Coronary artery (tissue), 2 donors: Measurements from ENCODE around the gene MRM1.

ENCODE experiments used
- DNase-seq: peaks from one replicate; pipeline ENCODE4 v3.0.0-alpha.2; 2017; ENCODE audit warnings: low spot score
- H3K27ac ChIP-seq, 2 donors: fragments of 200-600 bp; sonication (generic); one replicate each; pipeline ENCODE4 v1.5.1; 2016 to 2019
- H3K4me3 ChIP-seq: fragments of 200-600 bp; sonication (generic); 2 replicates; pipeline ENCODE4 v1.5.1; 2016; ENCODE audit warnings: mild to moderate bottlenecking, moderate library complexity
- TF ChIP-seq, protein P1 (sequence below): fragments of 200-600 bp; sonication (generic); IDR thresholded peaks from one replicate; pipeline ENCODE4 v1.5.1; 2019; ENCODE audit warnings: antibody characterized with exemption

Gene MRM1

DNA sequence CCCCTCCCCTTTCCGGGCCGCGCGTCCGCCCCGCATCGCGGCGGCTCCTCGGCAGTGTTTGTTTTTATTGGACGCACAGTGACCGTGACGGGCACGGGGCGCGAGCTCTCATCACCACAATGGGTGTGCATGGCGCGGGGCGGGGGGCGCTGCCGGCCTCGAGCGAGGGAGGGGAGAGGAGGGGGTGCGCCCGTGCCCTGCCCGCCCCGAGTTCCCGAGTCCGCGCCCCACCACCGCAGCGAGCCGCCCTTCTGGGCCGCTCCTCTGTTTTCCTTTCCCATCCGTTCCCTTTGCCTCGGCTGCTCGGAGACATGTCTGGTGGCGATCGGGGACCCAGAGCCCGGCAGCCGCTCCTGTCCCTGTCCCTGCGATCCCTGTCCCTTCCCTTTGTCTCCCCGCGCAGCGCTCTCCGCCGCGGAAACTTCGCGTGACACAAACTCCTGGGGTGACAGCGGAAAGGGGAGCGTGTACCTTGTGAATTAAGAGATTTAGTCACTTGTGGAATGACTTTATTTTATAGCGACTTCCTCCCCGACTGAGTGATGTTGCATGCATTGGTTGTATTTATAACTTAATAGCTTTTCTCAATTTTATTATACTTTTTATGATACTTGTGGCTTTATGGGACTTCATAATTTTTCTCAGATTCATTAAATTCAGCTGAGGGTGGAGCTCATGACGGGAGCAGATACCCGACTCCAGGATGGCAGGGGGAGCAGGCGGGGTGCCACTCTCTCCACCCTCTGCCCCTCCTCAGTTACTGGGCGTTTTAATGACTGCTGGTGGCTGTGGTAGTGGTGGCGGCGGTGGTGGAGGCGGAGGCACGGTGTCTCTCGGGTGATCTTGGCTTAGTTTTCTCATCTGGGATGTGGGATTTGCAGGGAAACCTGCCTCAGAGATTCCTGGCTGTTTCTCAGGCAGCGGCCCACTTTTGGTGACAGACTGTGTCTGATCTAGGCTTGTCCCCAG is 40.8 kb downstream of the MRM1 start:
- no peak overlapping the region for H3K27ac ChIP-seq
- no peak for DNase-seq
- peak overlapping the region; percentile 71 for H3K4me3 ChIP-seq

DNA sequence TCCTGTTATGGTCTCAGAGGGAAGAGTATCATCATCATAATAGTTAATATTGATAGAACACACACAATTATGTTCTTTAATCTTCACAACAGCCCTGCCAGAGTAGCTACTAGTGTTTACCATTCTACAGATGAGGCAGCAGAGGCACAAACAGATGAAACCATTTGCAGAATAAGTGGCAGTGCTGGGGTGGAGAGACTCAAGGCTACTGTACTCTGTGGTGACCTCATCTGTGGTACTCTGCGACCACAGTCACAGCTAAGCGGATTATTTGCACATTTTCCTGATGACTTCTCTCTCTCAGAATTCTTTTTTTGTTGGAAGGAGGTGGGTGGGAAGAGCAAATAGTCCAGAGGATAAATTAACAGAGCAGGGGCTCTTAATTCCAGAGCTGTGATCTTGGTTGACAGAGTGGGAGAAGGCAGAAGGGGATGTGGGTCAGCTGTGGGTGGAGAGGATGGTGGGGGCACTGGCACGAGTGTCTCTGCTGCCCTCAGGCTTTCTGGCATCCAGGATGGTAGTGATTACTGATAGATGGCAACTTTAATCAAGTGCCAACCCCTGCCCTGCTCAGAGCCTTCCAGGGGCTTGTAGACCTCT is 41.8 kb downstream of the MRM1 start:
- Histone ChIP-seq H3K4me3 (no peak overlapping the region), H3K27ac (no peak overlapping the region)
- TF ChIP-seq, protein P1, sequence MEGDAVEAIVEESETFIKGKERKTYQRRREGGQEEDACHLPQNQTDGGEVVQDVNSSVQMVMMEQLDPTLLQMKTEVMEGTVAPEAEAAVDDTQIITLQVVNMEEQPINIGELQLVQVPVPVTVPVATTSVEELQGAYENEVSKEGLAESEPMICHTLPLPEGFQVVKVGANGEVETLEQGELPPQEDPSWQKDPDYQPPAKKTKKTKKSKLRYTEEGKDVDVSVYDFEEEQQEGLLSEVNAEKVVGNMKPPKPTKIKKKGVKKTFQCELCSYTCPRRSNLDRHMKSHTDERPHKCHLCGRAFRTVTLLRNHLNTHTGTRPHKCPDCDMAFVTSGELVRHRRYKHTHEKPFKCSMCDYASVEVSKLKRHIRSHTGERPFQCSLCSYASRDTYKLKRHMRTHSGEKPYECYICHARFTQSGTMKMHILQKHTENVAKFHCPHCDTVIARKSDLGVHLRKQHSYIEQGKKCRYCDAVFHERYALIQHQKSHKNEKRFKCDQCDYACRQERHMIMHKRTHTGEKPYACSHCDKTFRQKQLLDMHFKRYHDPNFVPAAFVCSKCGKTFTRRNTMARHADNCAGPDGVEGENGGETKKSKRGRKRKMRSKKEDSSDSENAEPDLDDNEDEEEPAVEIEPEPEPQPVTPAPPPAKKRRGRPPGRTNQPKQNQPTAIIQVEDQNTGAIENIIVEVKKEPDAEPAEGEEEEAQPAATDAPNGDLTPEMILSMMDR, result no peak

More for the DNA sequence above, 40.8 kb downstream of the MRM1 start:
- TF ChIP-seq, protein P1, result no peak

DNA sequence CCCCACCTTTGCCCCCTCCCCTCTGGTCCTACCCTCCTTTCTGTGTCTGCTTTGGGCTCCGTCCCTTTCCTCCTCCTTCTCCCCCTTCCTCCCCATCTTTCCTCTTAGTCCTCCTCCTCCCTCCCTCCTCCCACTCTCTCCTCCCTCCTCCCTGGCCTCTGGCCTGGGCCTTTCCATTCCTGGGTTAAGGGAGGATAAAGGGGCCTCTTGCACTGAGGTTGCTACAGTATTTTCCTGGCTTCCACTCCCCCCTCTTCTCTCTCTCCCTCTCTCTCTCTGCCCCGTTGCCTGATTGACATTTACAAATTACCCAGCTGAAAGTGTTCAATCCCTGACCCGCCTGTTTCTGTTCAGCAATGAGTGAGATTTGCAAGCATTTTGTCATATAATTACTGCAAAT is 44.0 kb downstream of the MRM1 start:
- Histone ChIP-seq H3K27ac (no peak overlapping the region), H3K4me3 (no peak overlapping the region)
- DNase-seq, result no peak
- TF ChIP-seq, protein P1, result no peak

More for the DNA sequence above, 41.8 kb downstream of the MRM1 start:
- DNase-seq, result no peak

DNA sequence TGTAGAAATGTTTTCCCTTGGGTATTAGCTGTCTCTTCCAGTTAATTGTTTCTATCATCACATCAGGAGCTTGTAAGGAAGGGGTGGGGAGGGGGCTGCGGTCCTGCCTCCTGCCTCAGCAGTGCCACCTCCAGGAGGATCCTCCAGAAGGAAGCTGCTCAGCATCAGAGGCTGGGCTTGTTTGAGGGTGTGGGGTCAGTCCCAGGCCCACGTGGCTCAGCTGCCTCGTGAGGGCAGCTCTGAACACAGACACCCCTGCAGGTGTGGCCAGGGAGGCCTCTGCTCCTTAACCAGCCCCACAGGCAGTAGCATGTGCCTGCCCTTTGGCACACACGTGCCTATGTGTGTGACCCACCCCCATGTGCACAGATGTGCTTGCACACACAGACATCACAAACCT is 46.3 kb downstream of the MRM1 start:
- TF ChIP-seq, protein P1, result no peak

DNA sequence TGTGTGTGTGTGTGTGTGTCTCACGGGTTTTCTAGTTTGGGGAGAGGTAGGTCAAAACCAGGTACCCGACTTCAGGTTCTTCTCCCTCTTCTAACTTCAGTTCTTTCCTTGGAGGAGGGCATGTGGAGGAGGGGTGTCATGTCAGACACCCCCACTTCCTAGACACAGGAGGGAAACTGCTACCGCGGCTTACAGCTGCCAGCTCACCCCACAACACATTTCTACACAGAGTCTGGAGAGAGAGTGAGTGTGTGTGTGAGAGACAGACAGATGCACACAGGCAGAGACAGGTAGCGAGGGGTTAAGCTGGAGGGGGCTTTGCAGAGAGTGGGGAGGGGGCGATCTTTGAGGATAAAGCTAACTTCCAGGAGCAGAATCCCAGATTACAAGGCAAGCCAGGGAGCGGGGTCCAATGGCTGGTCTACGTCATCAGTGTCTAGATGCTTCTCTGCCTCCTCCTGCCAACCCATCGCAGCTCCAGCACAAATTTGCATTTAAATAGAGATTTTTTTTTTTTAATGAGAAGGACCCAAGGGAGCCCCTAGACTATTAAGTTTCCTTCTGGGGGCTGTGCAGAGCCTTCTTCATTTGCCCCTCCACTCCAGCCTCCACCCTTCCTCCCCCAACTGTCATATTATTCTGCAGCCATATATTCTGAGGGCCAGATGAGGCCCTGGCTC is 48.9 kb downstream of the MRM1 start:
- DNase-seq, result no peak
- H3K27ac ChIP-seq, result no peak overlapping the region
- no peak overlapping the region for H3K4me3 ChIP-seq
- TF ChIP-seq, protein P1, result no peak

More for the DNA sequence above, 46.3 kb downstream of the MRM1 start:
- DNase-seq, result no peak
- Histone ChIP-seq H3K4me3 (no peak overlapping the region), H3K27ac (no peak overlapping the region)

DNA sequence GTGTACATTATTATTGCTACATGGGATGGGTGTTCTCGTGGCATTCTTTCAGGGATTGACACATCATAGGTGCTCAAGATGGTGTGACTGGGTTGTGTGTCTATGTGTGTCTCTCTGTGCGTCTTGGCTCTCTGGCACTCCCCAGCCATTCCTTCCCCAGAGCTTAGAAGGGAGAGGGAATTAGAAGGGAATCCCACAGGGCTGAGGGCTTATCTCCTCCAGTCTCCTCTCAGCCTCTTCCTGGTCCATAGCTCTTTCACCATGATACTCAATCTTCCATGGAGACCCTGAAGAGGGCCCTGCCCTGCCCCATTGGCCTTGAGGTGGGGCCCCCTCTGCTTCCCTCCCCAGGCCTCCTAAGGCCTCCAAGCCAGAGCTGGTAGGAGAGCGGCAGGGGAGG is 52.0 kb downstream of the MRM1 start:
- Histone ChIP-seq H3K27ac (no peak overlapping the region), H3K4me3 (no peak overlapping the region)
- DNase-seq, result no peak
- TF ChIP-seq, protein P1, result no peak
